ENCODE measurements around the gene IFNGR1.

DNA sequence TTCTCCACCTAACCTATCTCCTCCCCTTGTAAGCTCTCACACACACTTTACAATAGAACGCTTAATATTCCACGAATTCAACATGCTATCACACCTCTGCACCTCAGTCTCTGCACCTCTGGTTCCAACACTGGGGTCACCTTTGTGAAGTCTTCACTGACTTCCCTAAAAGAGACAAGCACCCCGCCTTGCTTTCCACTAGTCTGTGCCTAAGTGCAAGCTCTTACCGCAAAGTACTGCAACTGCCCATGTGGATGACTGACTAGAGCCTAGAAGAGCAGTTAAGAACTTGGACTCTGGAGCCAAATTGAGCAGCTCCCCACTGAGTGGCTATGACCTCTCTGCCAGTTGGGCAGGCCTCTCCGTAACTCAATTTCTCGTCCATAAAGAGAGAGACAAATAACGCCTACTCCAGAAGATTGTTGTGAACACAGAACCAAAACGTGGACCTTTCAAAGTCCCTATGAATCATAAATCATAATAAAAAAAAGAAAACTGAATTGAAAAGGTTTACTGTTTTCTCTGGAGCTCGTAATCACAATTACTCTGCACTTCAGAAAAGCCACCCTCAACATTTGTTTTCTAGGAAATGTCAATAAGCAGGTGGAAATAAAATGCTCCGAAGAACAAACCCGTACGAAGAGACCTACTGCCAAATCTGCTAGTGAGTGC, 1.2 kb downstream of the IFNGR1 start:
- TF ChIP-seq, protein P1, sequence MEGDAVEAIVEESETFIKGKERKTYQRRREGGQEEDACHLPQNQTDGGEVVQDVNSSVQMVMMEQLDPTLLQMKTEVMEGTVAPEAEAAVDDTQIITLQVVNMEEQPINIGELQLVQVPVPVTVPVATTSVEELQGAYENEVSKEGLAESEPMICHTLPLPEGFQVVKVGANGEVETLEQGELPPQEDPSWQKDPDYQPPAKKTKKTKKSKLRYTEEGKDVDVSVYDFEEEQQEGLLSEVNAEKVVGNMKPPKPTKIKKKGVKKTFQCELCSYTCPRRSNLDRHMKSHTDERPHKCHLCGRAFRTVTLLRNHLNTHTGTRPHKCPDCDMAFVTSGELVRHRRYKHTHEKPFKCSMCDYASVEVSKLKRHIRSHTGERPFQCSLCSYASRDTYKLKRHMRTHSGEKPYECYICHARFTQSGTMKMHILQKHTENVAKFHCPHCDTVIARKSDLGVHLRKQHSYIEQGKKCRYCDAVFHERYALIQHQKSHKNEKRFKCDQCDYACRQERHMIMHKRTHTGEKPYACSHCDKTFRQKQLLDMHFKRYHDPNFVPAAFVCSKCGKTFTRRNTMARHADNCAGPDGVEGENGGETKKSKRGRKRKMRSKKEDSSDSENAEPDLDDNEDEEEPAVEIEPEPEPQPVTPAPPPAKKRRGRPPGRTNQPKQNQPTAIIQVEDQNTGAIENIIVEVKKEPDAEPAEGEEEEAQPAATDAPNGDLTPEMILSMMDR (IDR thresholded peaks at IDR 0.05 in 4 of 5, conservative IDR thresholded peaks at IDR 0.05 in 1 of 5): no peak
- no peak for TF ChIP-seq POLR2A (IDR thresholded peaks at IDR 0.05)

Measured in gastrocnemius medialis (tissue), 4 donors.